Natural killer cell (primary cell): Measurements from ENCODE around the gene SCN11A. TPM values are rescaled to one million over a fixed set of nuclear protein-coding genes. Genes with fewer than 3 reads are reported as not detected.

ENCODE experiments used
- ATAC-seq, 3 donors: fragments of 150-1000 bp in 2 of 3; fragments of 200-7000 bp in 1 of 3; cut with Tn5 transposase; 1 replicate in 1 of 3; 2 replicates in 2 of 3; pipeline ENCODE4 v1.10.0; 2021; ENCODE audit warnings: mild to moderate bottlenecking in 2 of 3, moderate library complexity in 2 of 3
- DNase-seq, 2 donors: peaks; one replicate each; pipeline versions ENCODE4 v3.0.0 to v3.0.0-alpha.2; 2013 to 2021; ENCODE audit warnings: mixed read lengths in 1 of 2
- H3K27ac ChIP-seq: one replicate; pipeline ENCODE4 v1.5.1; 2013; ENCODE audit warnings: mild to moderate bottlenecking, low read length
- H3K27me3 ChIP-seq: one replicate; pipeline ENCODE4 v1.6.1; 2013; ENCODE audit warnings: low read length; ENCODE audit not compliant: control insufficient read depth, insufficient read depth
- H3K36me3 ChIP-seq: one replicate; pipeline ENCODE4 v1.6.1; 2013; ENCODE audit warnings: low read length; ENCODE audit not compliant: control insufficient read depth, insufficient read depth
- H3K4me1 ChIP-seq: one replicate; pipeline ENCODE4 v1.6.1; 2013; ENCODE audit warnings: low read length; ENCODE audit not compliant: control insufficient read depth, insufficient read depth
- H3K4me3 ChIP-seq: one replicate; pipeline ENCODE4 v1.5.1; 2013; ENCODE audit warnings: low read length
- H3K9me3 ChIP-seq: one replicate; pipeline ENCODE4 v1.6.1; 2013; ENCODE audit warnings: low read length; ENCODE audit not compliant: control insufficient read depth, insufficient read depth
- H3K27ac Mint-ChIP-seq, 2 donors: one replicate each; pipeline ENCODE4 v1.8.0; 2022; ENCODE audit warnings: mild to moderate bottlenecking in 2 of 2, mixed read lengths in 2 of 2, moderate library complexity in 1 of 2
- H3K27me3 Mint-ChIP-seq, 2 donors: one replicate each; pipeline ENCODE4 v1.8.0; 2022; ENCODE audit warnings: low read depth in 2 of 2, mixed read lengths in 2 of 2
- H3K36me3 Mint-ChIP-seq: one replicate; pipeline ENCODE4 v1.8.0; 2022; ENCODE audit warnings: mixed read lengths
- H3K4me1 Mint-ChIP-seq, 2 donors: one replicate each; pipeline ENCODE4 v1.8.0; 2022; ENCODE audit warnings: mixed read lengths in 2 of 2
- H3K4me3 Mint-ChIP-seq: one replicate; pipeline ENCODE4 v1.8.0; 2022; ENCODE audit warnings: mild to moderate bottlenecking, moderate library complexity, mixed read lengths
- H3K9me3 Mint-ChIP-seq, 2 donors: one replicate each; pipeline ENCODE4 v1.8.0; 2022; ENCODE audit warnings: mixed read lengths in 2 of 2
- CTCF ChIP-seq: fragments of 200-600 bp; IDR thresholded peaks from one replicate; pipeline ENCODE4 v1.8.0; 2022; ENCODE audit warnings: antibody characterized with exemption
- WGBS: methylation state at CpG from one replicate; pipeline ENCODE4 v1.1.7; 2013; ENCODE audit warnings: missing lambda C conversion rate; ENCODE audit not compliant: insufficient coverage; 5-methylcytosine and 5-hydroxymethylcytosine counted together
- intact Hi-C: fragments of 100-400 bp; cut with micrococcal nuclease; formaldehyde crosslinking; loops from one replicate; pipeline ENCODE4 v1.14.2; 2022
- total RNA-seq, 4 donors: library from RNA; stranded (reverse); fragments of 120-200 nt in 1 of 4; gene quantifications; one replicate each; pipeline versions ENCODE4 v1.2.3 to v1.2.4, GENCODE V29; 2013 to 2022

The SCN11A gene
- total RNA-seq, 3 donors from 2014 or later (not counting 1 experiment from before 2014, with no cell fraction given), result 0.07 to 0.08 TPM; not detected in 1

GRCh38 chr3:39086144-39086543, 34.4 kb upstream of the SCN11A start:
- no peak overlapping the region for H3K4me3 Mint-ChIP-seq
- Histone ChIP-seq H3K4me3 (no peak overlapping the region), H3K9me3 (no peaks in the 10 kb centered on the region), H3K4me1 (no peaks in the 10 kb centered on the region), H3K27me3 (no peaks in the 10 kb centered on the region), H3K36me3 (peaks cover 70% of the 10 kb centered on the region), H3K27ac (no peak overlapping the region)
- TF ChIP-seq CTCF, result no peak
- no peak overlapping the region for H3K27ac Mint-ChIP-seq
- no peaks in the 10 kb centered on the region for H3K27me3 Mint-ChIP-seq
- DNase-seq (no peak), ATAC-seq (no peak)
- H3K9me3 Mint-ChIP-seq, result no peaks in the 10 kb centered on the region
- intact Hi-C loops, result no loop called here
- WGBS, result 74% methylated on average over 4 of the region's 4 CpGs
- peaks cover 36% of the 10 kb centered on the region for H3K36me3 Mint-ChIP-seq
- no peaks in the 10 kb centered on the region for H3K4me1 Mint-ChIP-seq

- H3K4me3 Mint-ChIP-seq, result no peak overlapping the region
- H3K36me3 ChIP-seq, result peaks cover 58% of the 10 kb centered on the region
- DNase-seq (no peak), ATAC-seq (no peak)
- H3K27ac Mint-ChIP-seq, result peak overlapping the region in 1 of 2 donors; percentile 6
- no peaks in the 10 kb centered on the region for H3K9me3 ChIP-seq
- H3K4me1 ChIP-seq, result no peaks in the 10 kb centered on the region
- no peak for TF ChIP-seq CTCF
- WGBS, result 100% methylated on average over 4 of the region's 4 CpGs
- H3K27me3 ChIP-seq, result no peaks in the 10 kb centered on the region
- no peak overlapping the region for H3K4me3 ChIP-seq
- peaks cover 19% of the 10 kb centered on the region for H3K36me3 Mint-ChIP-seq
- no peaks in the 10 kb centered on the region for H3K27me3 Mint-ChIP-seq
- no peak overlapping the region for H3K27ac ChIP-seq
- no peaks in the 10 kb centered on the region for H3K4me1 Mint-ChIP-seq
- no peaks in the 10 kb centered on the region for H3K9me3 Mint-ChIP-seq
- intact Hi-C loops, result no loop called here
These were observed 31.0 kb upstream of the SCN11A start for GRCh38 chr3:39082666-39083313.

GRCh38 chr3:39080026-39080425, 28.3 kb upstream of the SCN11A start:
- Mint-ChIP-seq H3K27me3 (no peaks in the 10 kb centered on the region), H3K4me3 (no peak overlapping the region), H3K4me1 (no peaks in the 10 kb centered on the region), H3K27ac (no peak overlapping the region), H3K9me3 (no peaks in the 10 kb centered on the region), H3K36me3 (peaks cover 18% of the 10 kb centered on the region)
- peaks cover 60% of the 10 kb centered on the region for H3K36me3 ChIP-seq
- no peak overlapping the region for H3K27ac ChIP-seq
- H3K4me1 ChIP-seq, result no peaks in the 10 kb centered on the region
- no peak for TF ChIP-seq CTCF
- no peak overlapping the region for H3K4me3 ChIP-seq
- H3K9me3 ChIP-seq, result no peaks in the 10 kb centered on the region
- no peaks in the 10 kb centered on the region for H3K27me3 ChIP-seq
- ATAC-seq (no peak), DNase-seq (no peak)
- intact Hi-C loops, result no loop called here

DNA sequence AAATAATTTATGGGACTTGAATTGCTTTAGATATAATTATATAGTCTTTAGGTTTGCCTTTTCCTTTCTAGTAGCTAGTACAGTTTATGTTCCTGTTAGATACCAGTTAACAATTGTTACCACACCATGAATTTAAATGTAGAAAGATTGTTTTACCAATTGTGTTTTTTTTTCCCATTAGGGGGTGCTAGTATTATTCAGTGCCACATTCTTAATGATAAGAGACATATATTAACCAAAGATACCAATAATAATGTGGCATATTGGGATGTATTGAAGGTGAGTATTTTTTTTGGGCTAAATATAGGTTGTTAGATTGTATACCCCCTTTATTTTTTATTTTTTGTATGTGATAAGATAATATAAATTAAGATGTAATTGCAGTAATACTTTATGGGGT, 27.8 kb upstream of the SCN11A start:
- H3K27ac Mint-ChIP-seq, result no peak overlapping the region
- DNase-seq, result no peak
- H3K4me1 Mint-ChIP-seq, result no peaks in the 10 kb centered on the region
- H3K36me3 Mint-ChIP-seq, result peaks cover 23% of the 10 kb centered on the region
- no peak for TF ChIP-seq CTCF
- H3K27me3 Mint-ChIP-seq, result no peaks in the 10 kb centered on the region
- H3K4me3 ChIP-seq, result no peak overlapping the region
- peaks cover 62% of the 10 kb centered on the region for H3K36me3 ChIP-seq
- no peaks in the 10 kb centered on the region for H3K27me3 ChIP-seq
- no peak overlapping the region for H3K4me3 Mint-ChIP-seq
- no peak for ATAC-seq
- H3K4me1 ChIP-seq, result no peaks in the 10 kb centered on the region
- no peaks in the 10 kb centered on the region for H3K9me3 ChIP-seq
- no peak overlapping the region for H3K27ac ChIP-seq
- H3K9me3 Mint-ChIP-seq, result no peaks in the 10 kb centered on the region
- intact Hi-C loops, result no loop called here
